ENCODE results near the gene CYP2J2. TPM values are rescaled to one million over a fixed set of nuclear protein-coding genes. Genes with fewer than 3 reads are reported as not detected.
"Not testable (repeated sequence)": the region's sequence is repeated elsewhere in the genome, so short reads cannot be mapped to it uniquely, and the experiment has no call there.

The CYP2J2 gene
- total RNA-seq, 1 donor from 2014 or later: 1.9 TPM

DNA sequence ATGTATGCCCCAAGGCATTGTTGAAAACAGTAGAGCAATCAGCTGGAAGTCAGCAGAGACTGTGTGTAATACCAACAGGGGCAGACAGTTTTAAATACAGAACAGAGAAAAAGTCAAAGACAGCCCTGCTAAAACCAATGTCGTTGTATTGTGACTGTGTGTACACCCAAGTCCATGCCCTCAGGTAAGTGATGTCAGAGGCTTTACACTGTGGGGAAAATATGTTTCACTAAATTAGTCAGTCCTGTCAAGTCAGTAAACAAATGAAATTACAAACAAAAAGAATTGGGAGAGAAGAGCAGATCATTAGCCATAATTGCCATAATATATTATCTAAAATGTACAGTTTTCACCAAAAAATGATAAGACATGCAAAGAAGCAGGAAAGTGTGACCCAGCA lies 2.4 kb upstream of the CYP2J2 start:
- H3K36me3 ChIP-seq (ENCODE audit: control insufficient read depth, insufficient read depth, low read length): no peaks in the 10 kb centered on the region
- TF ChIP-seq, protein P1, sequence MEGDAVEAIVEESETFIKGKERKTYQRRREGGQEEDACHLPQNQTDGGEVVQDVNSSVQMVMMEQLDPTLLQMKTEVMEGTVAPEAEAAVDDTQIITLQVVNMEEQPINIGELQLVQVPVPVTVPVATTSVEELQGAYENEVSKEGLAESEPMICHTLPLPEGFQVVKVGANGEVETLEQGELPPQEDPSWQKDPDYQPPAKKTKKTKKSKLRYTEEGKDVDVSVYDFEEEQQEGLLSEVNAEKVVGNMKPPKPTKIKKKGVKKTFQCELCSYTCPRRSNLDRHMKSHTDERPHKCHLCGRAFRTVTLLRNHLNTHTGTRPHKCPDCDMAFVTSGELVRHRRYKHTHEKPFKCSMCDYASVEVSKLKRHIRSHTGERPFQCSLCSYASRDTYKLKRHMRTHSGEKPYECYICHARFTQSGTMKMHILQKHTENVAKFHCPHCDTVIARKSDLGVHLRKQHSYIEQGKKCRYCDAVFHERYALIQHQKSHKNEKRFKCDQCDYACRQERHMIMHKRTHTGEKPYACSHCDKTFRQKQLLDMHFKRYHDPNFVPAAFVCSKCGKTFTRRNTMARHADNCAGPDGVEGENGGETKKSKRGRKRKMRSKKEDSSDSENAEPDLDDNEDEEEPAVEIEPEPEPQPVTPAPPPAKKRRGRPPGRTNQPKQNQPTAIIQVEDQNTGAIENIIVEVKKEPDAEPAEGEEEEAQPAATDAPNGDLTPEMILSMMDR (IDR thresholded peaks at IDR 0.05; ENCODE audit: insufficient read depth, low read length, poor library complexity, severe bottlenecking): no peak
- H3K27me3 ChIP-seq (ENCODE audit: control insufficient read depth, insufficient read depth, low read length): no peaks in the 10 kb centered on the region
- H3K4me3 ChIP-seq (ENCODE audit: low read depth, low read length): no peak overlapping the region
- DNase-seq (ENCODE audit: low read depth): no peak

GRCh38 chr1:59927213-59927612 lies 640 bp upstream of the CYP2J2 start:
- DNase-seq (ENCODE audit: low read depth): no peak
- TF ChIP-seq, protein P1 (IDR thresholded peaks at IDR 0.05; ENCODE audit: insufficient read depth, low read length, poor library complexity, severe bottlenecking): no peak
- H3K36me3 ChIP-seq (ENCODE audit: control insufficient read depth, insufficient read depth, low read length): no peaks in the 10 kb centered on the region
- H3K27me3 ChIP-seq (ENCODE audit: control insufficient read depth, insufficient read depth, low read length): no peaks in the 10 kb centered on the region
- no peak overlapping the region for H3K4me3 ChIP-seq (ENCODE audit: low read depth, low read length)

- DNase-seq (ENCODE audit: low read depth): no peak
- Histone ChIP-seq H3K27me3 (ENCODE audit: control insufficient read depth, insufficient read depth, low read length) (no peaks in the 10 kb centered on the region), H3K4me3 (ENCODE audit: low read depth, low read length) (no peak overlapping the region), H3K36me3 (ENCODE audit: control insufficient read depth, insufficient read depth, low read length) (no peaks in the 10 kb centered on the region)
- TF ChIP-seq, protein P1 (IDR thresholded peaks at IDR 0.05; ENCODE audit: insufficient read depth, low read length, poor library complexity, severe bottlenecking): no peak
These were observed 1.9 kb downstream of the CYP2J2 start for GRCh38 chr1:59924653-59925052.

- DNase-seq (ENCODE audit: low read depth); H3K27me3 ChIP-seq (ENCODE audit: control insufficient read depth, insufficient read depth, low read length); H3K4me3 ChIP-seq (ENCODE audit: low read depth, low read length); H3K36me3 ChIP-seq (ENCODE audit: control insufficient read depth, insufficient read depth, low read length): not testable (repeated sequence)
These were observed 5.2 kb downstream of the CYP2J2 start for GRCh38 chr1:59921258-59921899.

- Histone ChIP-seq H3K27me3 (ENCODE audit: control insufficient read depth, insufficient read depth, low read length) (no peaks in the 10 kb centered on the region), H3K36me3 (ENCODE audit: control insufficient read depth, insufficient read depth, low read length) (no peaks in the 10 kb centered on the region), H3K4me3 (ENCODE audit: low read depth, low read length) (no peak overlapping the region)
- DNase-seq (ENCODE audit: low read depth): no peak
- TF ChIP-seq, protein P1 (IDR thresholded peaks at IDR 0.05; ENCODE audit: insufficient read depth, low read length, poor library complexity, severe bottlenecking): no peak
These were observed 6.8 kb downstream of the CYP2J2 start for GRCh38 chr1:59919746-59920145.

DNA sequence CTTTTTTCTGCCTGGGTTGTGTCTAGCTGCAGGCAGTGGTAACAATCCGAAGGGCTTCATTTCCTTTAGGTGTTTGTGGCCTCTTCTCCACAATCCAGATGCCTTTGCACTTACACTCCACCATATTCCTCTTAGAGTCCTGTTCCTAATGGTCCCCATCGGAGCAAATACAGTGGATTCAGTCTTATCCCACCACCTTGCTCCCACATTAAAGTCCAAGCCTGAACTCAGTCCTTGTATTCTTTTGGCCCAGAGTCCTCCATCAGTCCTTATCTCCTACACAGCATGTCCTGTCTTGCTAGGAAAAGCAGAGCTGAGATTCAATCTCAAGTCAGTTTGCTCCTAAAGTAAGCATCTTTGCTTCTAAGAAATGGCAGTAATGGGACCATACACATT lies 8.8 kb downstream of the CYP2J2 start:
- Histone ChIP-seq H3K4me3 (ENCODE audit: low read depth, low read length) (no peak overlapping the region), H3K27me3 (ENCODE audit: control insufficient read depth, insufficient read depth, low read length) (no peaks in the 10 kb centered on the region), H3K36me3 (ENCODE audit: control insufficient read depth, insufficient read depth, low read length) (no peaks in the 10 kb centered on the region)
- TF ChIP-seq, protein P1 (IDR thresholded peaks at IDR 0.05; ENCODE audit: insufficient read depth, low read length, poor library complexity, severe bottlenecking): no peak
- DNase-seq (ENCODE audit: low read depth): no peak

All from kidney epithelial cell (primary cell).